HCT116 (cell line): ENCODE results near the gene ICE1. TPM values are rescaled to one million over a fixed set of nuclear protein-coding genes. Genes with fewer than 3 reads are reported as not detected.

ENCODE experiments used
- ATAC-seq: fragments of 200-7000 bp; cut with Tn5 transposase; 2 replicates; pipeline ENCODE4 v1.9.1; 2020; ENCODE audit warnings: mild to moderate bottlenecking, moderate library complexity
- BruUV-seq: library from RNA; stranded (reverse); fragments of 400-500 nt; replicated peaks from 2 replicates; lab custom pipeline; 2021; lab: Mats Ljungman, UMichigan
- CTCF ChIA-PET: fragments of 300-600 bp; sonication (Branson Sonifier 250); formaldehyde crosslinking; loops from one replicate; lab custom pipeline; 2021; ENCODE audit warnings: antibody characterized with exemption; lab: Charles Lee
- POLR2A ChIA-PET: fragments of 300-600, 350-600 bp; sonication (Branson Sonifier 250); formaldehyde crosslinking; loops from one replicate; lab custom pipeline; 2021; ENCODE audit warnings: antibody characterized with exemption; lab: Charles Lee
- RAD21 ChIA-PET, 2 experiments: fragments of 300-600 bp; sonication (Branson Sonifier 250); formaldehyde crosslinking; loops; one replicate each; lab custom pipeline; 2023; ENCODE audit warnings: low total read pairs in 2 of 2; ENCODE audit not compliant: uncharacterized antibody in 2 of 2, unreplicated experiment in 2 of 2, low non-redundant PET in 1 of 2; lab: Charles Lee
- DNase-seq: peaks from one replicate; pipeline ENCODE4 v3.0.0-alpha.2; 2010; ENCODE audit warnings: low read depth, low spot score
- H2AFZ ChIP-seq: fragments of 200-600 bp; shearing (Covaris generic), sonication (generic); 2 replicates; pipeline ENCODE4 v1.6.1; 2017; ENCODE audit warnings: low read depth, mixed run types, mixed read lengths, antibody characterized with exemption, low read length; ENCODE audit not compliant: poor library complexity, severe bottlenecking
- H3K27ac ChIP-seq: 2 replicates; pipeline ENCODE4 v1.5.1; 2012; ENCODE audit warnings: low read depth, low read length
- H3K27me3 ChIP-seq: fragments of 200-600 bp; sonication (generic); 2 replicates; pipeline ENCODE4 v1.6.1; 2016; ENCODE audit warnings: mixed run types, low read length, mixed read lengths; ENCODE audit not compliant: insufficient read depth
- H3K36me3 ChIP-seq, 2 experiments: fragments of 200-500 bp in 1 of 2; fragments of 200-600 bp in 1 of 2; sonication (Bioruptor generic) in 1 of 2; sonication (generic) in 1 of 2; 2 replicates each; pipeline versions ENCODE4 v1.5.1 to v1.6.1; 2014 to 2016; ENCODE audit warnings: low read length in 2 of 2, inconsistent platforms in 1 of 2, mixed read lengths in 1 of 2, mixed run types in 1 of 2; ENCODE audit not compliant: insufficient read depth in 2 of 2, control insufficient read depth in 1 of 2
- H3K4me1 ChIP-seq, 2 experiments: fragments of 200-600 bp in 1 of 2; sonication (generic) in 1 of 2; 2 replicates each; pipeline versions ENCODE4 v1.5.1 to v1.6.1; 2012 to 2017; ENCODE audit warnings: low read length in 2 of 2, inconsistent platforms in 1 of 2, mild to moderate bottlenecking in 1 of 2, mixed read lengths in 1 of 2, mixed run types in 1 of 2, moderate library complexity in 1 of 2; ENCODE audit not compliant: insufficient read depth in 2 of 2, control insufficient read depth in 1 of 2
- H3K4me2 ChIP-seq: fragments of 200-600 bp; sonication (generic); 2 replicates; pipeline ENCODE4 v1.6.1; 2017; ENCODE audit warnings: mixed run types, low read length, mixed read lengths
- H3K4me3 ChIP-seq, 2 experiments: fragments of 200-600 bp in 1 of 2; sonication (generic) in 1 of 2; replicated peaks in 1 of 2; 2 replicates each; pipeline ENCODE4 v1.5.1; 2011 to 2016; ENCODE audit warnings: low read length in 2 of 2, control low read depth in 1 of 2, low read depth in 1 of 2, mild to moderate bottlenecking in 1 of 2, mixed read lengths in 1 of 2, mixed run types in 1 of 2
- H3K79me2 ChIP-seq: fragments of 200-600 bp; sonication (generic); 2 replicates; pipeline ENCODE4 v1.6.1; 2017; ENCODE audit warnings: mild to moderate bottlenecking, mixed run types, low read length, moderate library complexity, mixed read lengths; ENCODE audit not compliant: insufficient read depth
- H3K9ac ChIP-seq: fragments of 200-600 bp; sonication (generic); 2 replicates; pipeline ENCODE4 v1.6.1; 2016; ENCODE audit warnings: low read length, mixed read lengths
- H3K9me2 ChIP-seq: fragments of 200-600 bp; sonication (generic), shearing (Covaris generic); 2 replicates; pipeline ENCODE4 v1.6.1; 2017; ENCODE audit warnings: mixed run types, mild to moderate bottlenecking, moderate library complexity; ENCODE audit not compliant: insufficient read depth
- H3K9me3 ChIP-seq, 2 experiments: fragments of 200-500 bp in 1 of 2; fragments of 200-600 bp in 1 of 2; sonication (Bioruptor generic) in 1 of 2; sonication (generic) in 1 of 2; 2 replicates each; pipeline ENCODE4 v1.6.1; 2014 to 2017; ENCODE audit warnings: low read length in 2 of 2, mixed read lengths in 2 of 2, inconsistent platforms in 1 of 2, low read depth in 1 of 2, mild to moderate bottlenecking in 1 of 2, mixed run types in 1 of 2, moderate library complexity in 1 of 2; ENCODE audit not compliant: control insufficient read depth in 1 of 2, insufficient read depth in 1 of 2
- H4K20me1 ChIP-seq: fragments of 200-600 bp; sonication (generic), shearing (Covaris generic); 2 replicates; pipeline ENCODE4 v1.6.1; 2017; ENCODE audit warnings: mixed run types, mild to moderate bottlenecking, moderate library complexity; ENCODE audit not compliant: insufficient read depth
- CEBPB ChIP-seq: IDR thresholded peaks from 2 replicates; pipeline ENCODE4 v1.6.1; 2012; ENCODE audit warnings: low read depth
- EZH2 ChIP-seq: fragments of 200-600 bp; sonication (generic); IDR thresholded peaks from 2 replicates; pipeline ENCODE4 v1.6.1; 2017; ENCODE audit warnings: antibody characterized with exemption, mixed run types
- EZH2phosphoT487 ChIP-seq: fragments of 200-600 bp; IDR thresholded peaks from 2 replicates; pipeline ENCODE4 v1.6.1; 2018; ENCODE audit warnings: antibody characterized with exemption, borderline replicate concordance
- FOSL1 ChIP-seq: IDR thresholded peaks from 2 replicates; pipeline ENCODE4 v1.6.1; 2012; ENCODE audit warnings: low read depth
- POLR2A ChIP-seq: IDR thresholded peaks from 2 replicates; pipeline ENCODE4 v1.7.0; 2011; ENCODE audit warnings: borderline replicate concordance; ENCODE audit not compliant: insufficient read depth, insufficient read length; ENCODE audit errors: extremely low read depth
- SP1 ChIP-seq: IDR thresholded peaks from 2 replicates; pipeline ENCODE4 v1.6.1; 2012; ENCODE audit warnings: low read depth
- SRF ChIP-seq: IDR thresholded peaks from 2 replicates; pipeline ENCODE4 v1.6.1; 2012; ENCODE audit warnings: low read depth
- ZNF274 ChIP-seq: fragments of 200-500 bp; sonication (Bioruptor generic); IDR thresholded peaks from 2 replicates; pipeline ENCODE4 v1.6.1; 2014; ENCODE audit warnings: mild to moderate bottlenecking, low read depth, low read length, inconsistent platforms
- intact Hi-C: fragments of 100-400 bp; cut with micrococcal nuclease; formaldehyde crosslinking; loops from 2 replicates; pipeline ENCODE4 v1.10.0; 2022
- total RNA-seq: library from RNA; stranded (reverse); gene quantifications from one replicate; pipeline ENCODE4 v1.2.1, GENCODE V29; 2021; ENCODE audit not compliant: unreplicated experiment
- TF ChIP-seq, protein P1 (sequence below), 3 experiments: fragments of 200-600 bp in 1 of 3; sonication (generic) in 1 of 3; IDR thresholded peaks in 2 of 3; conservative IDR thresholded peaks in 1 of 3; 2 replicates each; pipeline ENCODE4 v1.5.1; 2012 to 2017; ENCODE audit warnings: low read depth in 2 of 3, low read length in 2 of 3, antibody characterized with exemption in 1 of 3, borderline replicate concordance in 1 of 3, control low read depth in 1 of 3, mild to moderate bottlenecking in 1 of 3, mixed read lengths in 1 of 3, mixed run types in 1 of 3, moderate library complexity in 1 of 3; ENCODE audit not compliant: insufficient read depth in 1 of 3
- TF ChIP-seq, protein P2 (sequence below): IDR thresholded peaks from 2 replicates; pipeline ENCODE4 v1.6.1; 2012
- TF ChIP-seq, protein P3 (sequence below): IDR thresholded peaks from 2 replicates; pipeline ENCODE4 v1.6.1; 2012

ICE1 gene
- total RNA-seq, 1 experiment from 2014 or later: 30.0 TPM

DNA sequence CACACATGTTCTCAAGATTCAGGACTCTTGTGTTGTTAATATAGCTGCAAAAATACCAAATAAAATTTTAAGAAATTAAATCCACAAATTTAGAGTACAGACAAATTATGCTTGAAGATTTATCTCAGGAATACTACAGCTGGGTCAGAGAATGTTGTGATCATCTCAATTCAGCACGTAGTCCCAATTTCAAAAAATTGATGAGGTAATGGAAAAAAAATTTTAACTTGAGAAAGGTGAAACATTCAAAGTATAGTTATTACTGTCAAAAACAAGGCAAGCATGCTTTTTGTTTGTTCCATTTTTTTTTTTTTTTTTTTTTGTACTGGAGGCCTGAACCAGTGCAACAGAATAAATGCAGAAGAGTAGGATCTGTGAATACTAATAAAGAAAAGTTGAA lies 29.4 kb downstream of the ICE1 start:
- no peaks in the 10 kb centered on the region for H3K79me2 ChIP-seq
- POLR2A ChIA-PET: no interaction called here
- intact Hi-C loops: no loop called here
- CTCF ChIA-PET: no interaction called here
- no peak for TF ChIP-seq POLR2A
- TF ChIP-seq, protein P1, sequence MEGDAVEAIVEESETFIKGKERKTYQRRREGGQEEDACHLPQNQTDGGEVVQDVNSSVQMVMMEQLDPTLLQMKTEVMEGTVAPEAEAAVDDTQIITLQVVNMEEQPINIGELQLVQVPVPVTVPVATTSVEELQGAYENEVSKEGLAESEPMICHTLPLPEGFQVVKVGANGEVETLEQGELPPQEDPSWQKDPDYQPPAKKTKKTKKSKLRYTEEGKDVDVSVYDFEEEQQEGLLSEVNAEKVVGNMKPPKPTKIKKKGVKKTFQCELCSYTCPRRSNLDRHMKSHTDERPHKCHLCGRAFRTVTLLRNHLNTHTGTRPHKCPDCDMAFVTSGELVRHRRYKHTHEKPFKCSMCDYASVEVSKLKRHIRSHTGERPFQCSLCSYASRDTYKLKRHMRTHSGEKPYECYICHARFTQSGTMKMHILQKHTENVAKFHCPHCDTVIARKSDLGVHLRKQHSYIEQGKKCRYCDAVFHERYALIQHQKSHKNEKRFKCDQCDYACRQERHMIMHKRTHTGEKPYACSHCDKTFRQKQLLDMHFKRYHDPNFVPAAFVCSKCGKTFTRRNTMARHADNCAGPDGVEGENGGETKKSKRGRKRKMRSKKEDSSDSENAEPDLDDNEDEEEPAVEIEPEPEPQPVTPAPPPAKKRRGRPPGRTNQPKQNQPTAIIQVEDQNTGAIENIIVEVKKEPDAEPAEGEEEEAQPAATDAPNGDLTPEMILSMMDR (IDR thresholded peaks at IDR 0.05 in 2 of 3, conservative IDR thresholded peaks at IDR 0.05 in 1 of 3; ENCODE audit: borderline replicate concordance in 1 of 3, insufficient read depth in 1 of 3, low read depth in 2 of 3, low read length in 2 of 3): no peak
- no peaks in the 10 kb centered on the region for H3K9me3 ChIP-seq
- H3K9me2 ChIP-seq: no peaks in the 10 kb centered on the region
- H3K4me3 ChIP-seq: no peak overlapping the region
- H3K4me1 ChIP-seq: no peaks in the 10 kb centered on the region
- peaks cover 33 to 43% of the 10 kb centered on the region in 2 experiments; a peak in 3 of 4 replicates for H3K36me3 ChIP-seq
- H3K27me3 ChIP-seq: no peaks in the 10 kb centered on the region
- no TSS peak for BruUV-seq
- H3K27ac ChIP-seq: no peak overlapping the region
- H3K4me2 ChIP-seq: no peak overlapping the region
- RAD21 ChIA-PET: no interaction called here
- no peaks in the 10 kb centered on the region for H4K20me1 ChIP-seq
- no peak for ATAC-seq
- DNase-seq: no peak
- no peak overlapping the region for H2AFZ ChIP-seq
- H3K9ac ChIP-seq: no peak overlapping the region

DNA sequence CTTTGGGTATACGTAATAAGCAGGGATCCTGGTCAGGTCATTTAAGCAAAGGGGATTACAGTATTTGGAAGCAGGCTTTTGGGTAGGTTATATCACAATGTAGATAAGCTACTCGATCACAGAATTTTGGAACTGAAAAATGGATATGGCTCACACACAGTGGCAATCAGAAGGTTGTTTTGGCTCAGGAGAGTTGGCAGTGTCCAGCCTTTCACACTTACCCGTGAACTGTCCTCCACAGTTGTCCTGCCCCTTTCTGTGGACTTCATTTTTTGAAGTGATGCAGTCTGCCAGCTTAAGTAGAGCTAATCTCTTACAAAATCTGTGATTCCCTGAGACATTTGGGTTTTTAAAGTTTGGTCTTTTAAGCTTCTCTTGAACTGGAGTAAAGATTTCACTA lies 30.7 kb downstream of the ICE1 start:
- ATAC-seq: no peak

More for the DNA sequence above, 30.7 kb downstream of the ICE1 start:
- no peak overlapping the region for H3K4me3 ChIP-seq
- intact Hi-C loops: no loop called here
- RAD21 ChIA-PET: no interaction called here
- no peaks in the 10 kb centered on the region for H3K9me2 ChIP-seq
- peaks cover 37 to 42% of the 10 kb centered on the region in 2 experiments; a peak in 3 of 4 replicates for H3K36me3 ChIP-seq
- POLR2A ChIA-PET: no interaction called here
- H4K20me1 ChIP-seq: no peaks in the 10 kb centered on the region
- no peaks in the 10 kb centered on the region for H3K27me3 ChIP-seq
- H3K79me2 ChIP-seq: no peaks in the 10 kb centered on the region
- DNase-seq: no peak
- H3K4me2 ChIP-seq: no peak overlapping the region
- no peaks in the 10 kb centered on the region for H3K4me1 ChIP-seq
- no peak overlapping the region for H3K27ac ChIP-seq
- CTCF ChIA-PET: no interaction called here
- H2AFZ ChIP-seq: no peak overlapping the region
- BruUV-seq: no TSS peak
- no peaks in the 10 kb centered on the region for H3K9me3 ChIP-seq
- no peak for TF ChIP-seq EZH2
- TF ChIP-seq, protein P2, sequence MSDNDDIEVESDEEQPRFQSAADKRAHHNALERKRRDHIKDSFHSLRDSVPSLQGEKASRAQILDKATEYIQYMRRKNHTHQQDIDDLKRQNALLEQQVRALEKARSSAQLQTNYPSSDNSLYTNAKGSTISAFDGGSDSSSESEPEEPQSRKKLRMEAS: no peak
- TF ChIP-seq ZNF274: no peak
- TF ChIP-seq FOSL1: no peak
- no peak for TF ChIP-seq SRF
- TF ChIP-seq EZH2phosphoT487: no peak
- TF ChIP-seq SP1: no peak
- TF ChIP-seq, protein P3, sequence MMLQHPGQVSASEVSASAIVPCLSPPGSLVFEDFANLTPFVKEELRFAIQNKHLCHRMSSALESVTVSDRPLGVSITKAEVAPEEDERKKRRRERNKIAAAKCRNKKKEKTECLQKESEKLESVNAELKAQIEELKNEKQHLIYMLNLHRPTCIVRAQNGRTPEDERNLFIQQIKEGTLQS: no peak
- TF ChIP-seq CEBPB: no peak
- no peak for TF ChIP-seq POLR2A
- no peak overlapping the region for H3K9ac ChIP-seq
